AG20443 (cell line): ENCODE results near the gene ZNF384.

Source experiments
- DNase-seq: peaks from one replicate; pipeline ENCODE4 v3.0.0; 2012; ENCODE audit warnings: low spot score, mixed read lengths

Gene ZNF384

DNA sequence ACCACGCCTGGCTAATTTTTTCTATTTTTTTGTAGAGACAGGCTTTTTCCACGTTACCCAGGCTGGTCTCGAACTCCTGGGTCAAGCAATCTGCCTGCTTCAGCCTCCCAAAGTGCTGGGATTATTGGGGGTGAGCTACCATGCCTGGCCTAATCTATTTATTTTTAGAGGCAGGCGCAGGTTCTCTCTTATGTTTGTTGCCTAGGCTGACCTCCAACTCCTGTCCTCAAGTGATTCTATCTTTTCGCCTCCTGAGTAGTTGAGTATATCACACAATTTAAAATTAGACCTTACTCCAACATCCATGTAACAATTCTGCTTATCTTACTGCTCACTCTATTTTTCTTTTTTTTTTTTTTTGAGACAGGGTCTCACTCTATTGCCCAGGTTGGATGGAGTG is 35.2 kb downstream of the ZNF384 start:
- no peak for DNase-seq

DNA sequence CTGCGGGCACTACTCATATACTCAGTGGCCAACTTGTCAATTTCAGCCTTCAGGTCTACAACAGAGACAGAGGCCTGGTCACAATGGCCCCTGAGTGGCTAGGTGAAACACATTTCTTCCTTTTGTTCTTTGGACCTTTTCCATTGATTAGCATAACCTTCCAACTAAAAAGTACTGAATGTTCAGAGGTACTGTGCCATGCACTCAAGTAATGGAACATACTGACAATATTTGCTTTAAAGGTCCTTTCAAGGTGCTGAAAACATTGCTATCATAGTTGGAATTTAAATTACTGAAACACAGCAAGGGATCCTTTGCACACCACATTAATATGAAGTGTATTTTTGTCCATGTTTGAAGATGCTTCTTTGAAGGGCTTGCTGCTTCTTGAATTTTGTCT is 35.8 kb downstream of the ZNF384 start:
- no peak for DNase-seq

DNA sequence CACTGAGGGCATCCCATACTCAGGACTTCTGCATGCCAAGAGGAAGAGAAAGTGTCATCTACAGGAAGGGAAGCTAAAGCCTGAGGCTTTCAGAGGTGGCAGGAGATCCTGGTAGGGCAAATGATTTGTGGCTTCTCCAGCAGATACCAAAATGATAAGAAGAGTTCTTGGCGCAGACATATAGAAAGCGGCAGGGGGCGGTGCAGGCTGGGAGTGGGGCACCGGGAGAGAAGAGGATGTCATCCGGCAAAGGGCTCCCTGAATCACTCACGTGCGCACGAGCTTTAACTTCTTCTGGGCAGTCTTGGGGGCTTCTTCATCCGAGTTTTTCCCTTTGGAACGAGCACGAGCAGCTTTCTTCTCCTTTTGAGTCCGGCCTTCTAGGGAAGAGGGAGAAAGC is 36.8 kb downstream of the ZNF384 start:
- DNase-seq: no peak

DNA sequence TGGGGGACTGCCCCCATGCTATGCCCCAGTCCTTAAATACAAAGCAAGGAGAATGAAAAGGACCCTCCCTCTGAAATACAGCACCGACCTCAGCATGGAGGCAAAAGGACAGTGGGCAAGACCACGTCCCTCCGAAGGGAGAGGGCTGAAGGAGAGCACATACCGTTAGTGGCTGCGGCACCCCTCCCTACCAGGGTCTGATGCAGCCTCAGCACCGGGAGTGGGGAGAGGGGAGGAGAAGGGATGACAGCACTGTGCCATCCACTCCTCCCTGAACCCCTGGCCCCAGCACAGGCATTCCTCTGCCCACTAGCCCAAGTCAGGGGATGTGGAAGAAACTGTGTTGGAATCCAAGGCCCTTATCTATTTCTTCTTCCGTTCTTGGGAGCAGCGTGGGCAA is 38.3 kb downstream of the ZNF384 start:
- no peak for DNase-seq

DNA sequence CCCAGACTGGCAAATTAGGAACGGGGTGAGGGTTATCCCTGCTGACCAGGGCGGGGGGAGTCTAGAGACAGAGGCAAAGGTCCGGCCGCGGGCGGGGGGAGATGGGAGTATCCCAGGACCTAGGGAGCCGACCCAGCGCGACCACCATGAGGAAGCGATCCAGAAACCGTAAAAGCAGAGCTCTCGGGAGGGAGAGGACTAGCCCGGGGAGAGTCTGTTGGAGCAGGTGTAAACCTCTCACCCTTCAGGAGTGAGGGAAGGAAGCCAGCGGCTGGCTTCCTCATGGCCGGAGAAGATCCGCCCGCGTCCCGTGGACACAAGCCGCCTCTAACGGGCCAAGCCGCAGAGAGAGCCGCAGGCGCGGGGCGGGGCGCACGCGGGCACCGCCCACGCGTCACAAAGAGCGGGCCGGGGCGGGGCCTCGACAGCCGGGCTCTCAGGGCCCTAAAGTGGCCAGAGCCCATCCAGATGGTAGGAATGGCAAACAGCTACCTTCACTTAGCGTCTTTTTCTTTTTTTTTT is 42.0 kb downstream of the ZNF384 start, which contains the start of gene ACRBP:
TSS of gene ACRBP (minus strand) at position 350 of the 522 bp plus-strand sequence. CDS start at position 284, 66 bp downstream.
- DNase-seq: peak; percentile 91

DNA sequence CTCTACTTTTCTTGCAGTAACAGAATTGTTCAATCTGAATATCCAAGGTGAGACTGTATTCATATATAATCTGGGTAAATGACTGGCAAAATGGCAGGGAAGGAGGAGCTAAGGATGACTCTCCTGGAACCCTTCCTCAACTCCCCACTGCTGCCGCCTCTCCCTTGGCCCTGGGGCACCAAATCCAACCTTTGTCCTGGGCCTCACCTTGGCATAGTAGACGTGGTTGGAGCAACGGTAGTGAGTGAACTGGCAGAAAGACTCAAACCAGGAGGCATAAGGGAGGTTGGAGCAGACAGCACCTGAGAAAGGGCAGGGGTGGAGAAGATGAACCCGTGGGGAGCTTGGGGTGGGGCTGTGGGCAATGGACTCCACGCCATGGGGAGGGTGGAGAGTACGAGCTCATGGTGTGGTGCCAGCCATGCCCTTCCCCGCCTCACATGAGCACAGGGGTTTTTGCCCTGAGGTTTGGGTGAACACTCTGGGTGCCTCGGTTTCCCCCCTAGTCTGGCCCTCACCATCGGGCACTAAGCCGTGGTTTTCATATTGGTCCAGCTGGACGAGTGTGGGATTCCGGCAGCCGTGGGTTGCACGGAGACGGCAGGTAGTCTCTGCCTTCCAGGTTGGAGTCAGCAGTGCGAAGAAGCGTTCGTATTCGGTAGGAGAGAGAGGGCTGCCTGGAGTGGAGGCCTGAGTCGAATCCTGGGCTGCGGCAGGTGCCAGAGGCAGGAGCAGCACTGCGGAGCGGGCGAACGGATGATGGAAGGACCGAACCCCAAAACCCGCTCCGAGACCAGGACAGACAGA is 42.7 kb downstream of the ZNF384 start:
- DNase-seq: no peak

DNA sequence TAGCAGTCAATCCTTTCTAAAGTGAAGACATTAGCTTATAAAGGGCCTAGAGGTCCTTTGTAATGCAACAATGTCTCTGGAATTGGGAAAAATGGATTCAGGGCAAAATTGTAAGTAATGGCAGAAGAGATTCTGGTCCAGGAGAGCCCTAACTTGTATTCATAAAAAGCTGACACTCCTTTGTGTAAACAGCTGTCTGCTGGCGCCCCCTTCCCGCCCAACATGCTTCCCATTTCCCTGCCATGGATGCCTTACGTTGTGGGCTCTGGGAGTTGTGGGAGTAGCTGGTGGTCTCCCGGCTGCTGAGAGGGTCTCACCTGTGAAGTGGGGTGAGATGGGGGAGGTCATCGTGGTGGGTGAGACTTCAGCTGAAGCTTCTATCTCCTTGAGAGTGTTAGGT is 44.3 kb downstream of the ZNF384 start:
- no peak for DNase-seq

DNA sequence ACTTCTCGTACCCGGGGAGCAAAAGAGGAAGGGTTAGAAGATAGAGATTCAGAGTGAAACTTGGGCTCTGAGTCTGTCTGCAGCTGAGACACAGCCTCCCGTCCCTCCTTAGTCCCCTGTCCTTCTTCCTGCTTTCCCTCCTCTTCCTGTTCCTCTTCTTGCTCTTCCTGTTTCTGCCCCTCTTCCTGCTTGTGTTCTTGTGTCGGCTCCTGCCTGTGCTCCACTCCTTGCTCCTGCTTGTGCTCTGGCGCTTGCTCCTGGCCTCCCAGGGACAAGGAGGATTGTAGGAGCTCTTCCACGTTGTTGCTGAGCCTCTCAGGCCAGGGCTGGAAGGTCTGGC is 44.9 kb downstream of the ZNF384 start:
- no peak for DNase-seq

DNA sequence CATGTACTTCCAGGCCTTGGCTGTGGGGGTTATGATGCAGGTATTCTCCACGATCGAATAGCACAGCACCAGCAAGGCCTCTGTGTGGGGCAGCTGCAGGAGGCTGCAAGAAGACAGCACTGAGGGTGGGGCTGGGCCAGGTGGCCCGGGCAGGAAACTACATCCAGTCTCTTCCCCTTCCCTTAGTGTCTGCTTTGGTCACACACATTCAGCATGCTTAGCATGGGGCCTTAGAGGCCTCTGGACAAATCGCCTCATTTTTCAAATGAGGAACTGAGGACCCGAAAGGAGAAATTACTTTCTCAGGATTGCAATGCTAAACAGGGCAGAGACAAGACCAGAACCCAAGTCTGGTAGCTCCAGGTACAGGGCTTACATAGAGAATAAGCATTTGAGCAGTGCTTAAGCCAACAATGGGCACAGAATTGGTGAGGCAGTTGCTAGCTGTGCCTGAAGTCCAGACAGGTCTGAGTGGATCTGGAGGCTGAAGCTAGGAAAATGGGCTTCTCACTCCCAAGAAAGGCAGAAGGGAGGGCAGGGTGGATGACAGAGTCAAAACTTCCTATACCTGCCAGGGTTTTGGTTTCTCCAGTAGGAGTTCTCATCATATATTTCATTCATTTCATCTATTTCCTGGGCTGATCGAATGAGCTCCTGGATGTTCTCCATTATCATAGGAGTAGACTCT is 45.5 kb downstream of the ZNF384 start:
- no peak for DNase-seq

DNA sequence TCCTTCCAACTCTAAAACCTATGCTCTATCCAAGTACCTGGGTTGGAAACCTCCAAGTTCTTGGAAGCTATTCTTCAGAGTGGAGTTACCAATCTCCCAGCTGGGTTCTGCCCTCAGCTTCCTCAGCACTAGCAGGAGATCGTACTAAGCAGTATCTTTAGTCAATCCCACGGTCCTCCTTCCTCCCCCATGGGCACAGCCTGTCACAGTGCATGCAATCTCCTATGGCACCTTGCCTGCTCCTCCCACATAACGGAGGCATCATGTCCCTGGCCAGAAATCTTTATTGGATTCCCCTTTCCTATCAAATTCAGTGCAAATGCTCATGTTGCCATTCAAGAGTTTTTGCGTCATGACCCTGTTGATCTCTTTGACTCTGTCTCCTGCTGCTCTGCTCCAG is 48.0 kb downstream of the ZNF384 start:
- DNase-seq: no peak

DNA sequence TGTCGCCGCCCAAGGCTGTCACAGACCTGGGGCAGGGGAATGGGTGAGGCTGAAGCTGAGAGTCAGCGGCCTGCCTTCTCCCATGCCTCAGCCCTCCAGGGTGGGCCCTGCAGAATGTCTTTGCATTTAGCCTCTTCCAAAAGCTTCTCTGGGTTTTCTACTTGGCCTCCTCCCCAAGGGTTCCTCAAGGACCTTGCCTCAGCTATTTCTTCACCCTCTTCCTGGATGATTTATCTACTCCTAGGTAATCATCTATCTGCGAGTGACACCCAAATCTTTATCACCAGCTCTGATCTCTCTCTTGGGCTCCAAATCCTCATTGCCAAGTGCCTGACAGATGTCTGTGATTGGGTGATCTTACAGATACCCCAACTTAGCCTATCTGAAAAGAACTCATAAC is 48.7 kb downstream of the ZNF384 start:
- DNase-seq: no peak

DNA sequence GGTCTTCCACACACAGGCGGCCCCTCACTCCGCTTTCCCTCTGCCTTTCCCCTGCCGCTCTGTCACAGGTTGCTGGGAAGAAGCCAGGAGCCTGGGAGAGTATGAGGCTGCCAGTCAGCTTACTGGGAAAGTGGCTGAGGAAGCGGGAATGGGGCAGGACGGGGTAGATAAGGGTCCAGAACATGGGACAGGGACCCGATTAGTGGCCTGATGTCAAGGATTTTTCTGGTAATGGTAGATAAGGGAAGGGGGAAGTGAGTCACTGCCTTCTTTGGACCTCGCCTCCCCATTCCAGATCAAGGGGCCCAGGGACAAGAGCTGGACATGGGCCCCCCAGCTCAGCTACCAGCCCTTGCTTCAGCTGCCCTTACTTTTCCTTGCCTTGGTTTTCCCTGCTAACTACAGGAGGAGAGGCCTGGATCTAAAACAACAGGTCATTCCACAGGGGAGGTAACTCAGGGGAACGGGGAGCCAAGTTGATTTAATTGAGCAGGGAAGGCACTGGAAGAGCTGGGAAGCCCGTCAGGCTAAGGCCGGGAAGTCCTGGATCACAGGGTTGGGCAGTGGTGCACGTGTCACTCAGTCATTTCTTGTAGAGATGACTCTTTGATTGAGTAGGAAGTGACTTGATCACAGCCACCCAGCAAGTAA is 49.9 kb downstream of the ZNF384 start:
- DNase-seq: no peak

DNA sequence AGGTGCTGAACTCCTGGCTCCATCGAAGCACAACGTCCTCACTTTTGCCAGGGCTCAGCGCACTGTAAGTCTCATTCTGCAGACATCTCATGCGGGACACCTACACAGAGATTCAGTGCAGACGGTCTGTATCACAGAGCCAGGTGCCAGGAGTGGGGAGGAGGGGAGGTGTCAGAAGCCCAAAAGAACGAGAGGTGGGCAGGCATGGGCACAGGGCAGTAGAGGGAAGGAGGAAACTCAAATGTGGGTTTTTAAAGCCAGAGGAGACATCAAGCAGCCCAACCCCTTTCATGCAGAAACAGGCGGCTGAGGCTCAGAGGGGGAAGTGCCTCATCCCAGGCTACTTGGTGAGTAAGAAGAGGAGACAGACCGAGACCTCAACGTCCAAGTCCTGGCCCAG is 50.9 kb downstream of the ZNF384 start:
- no peak for DNase-seq

DNA sequence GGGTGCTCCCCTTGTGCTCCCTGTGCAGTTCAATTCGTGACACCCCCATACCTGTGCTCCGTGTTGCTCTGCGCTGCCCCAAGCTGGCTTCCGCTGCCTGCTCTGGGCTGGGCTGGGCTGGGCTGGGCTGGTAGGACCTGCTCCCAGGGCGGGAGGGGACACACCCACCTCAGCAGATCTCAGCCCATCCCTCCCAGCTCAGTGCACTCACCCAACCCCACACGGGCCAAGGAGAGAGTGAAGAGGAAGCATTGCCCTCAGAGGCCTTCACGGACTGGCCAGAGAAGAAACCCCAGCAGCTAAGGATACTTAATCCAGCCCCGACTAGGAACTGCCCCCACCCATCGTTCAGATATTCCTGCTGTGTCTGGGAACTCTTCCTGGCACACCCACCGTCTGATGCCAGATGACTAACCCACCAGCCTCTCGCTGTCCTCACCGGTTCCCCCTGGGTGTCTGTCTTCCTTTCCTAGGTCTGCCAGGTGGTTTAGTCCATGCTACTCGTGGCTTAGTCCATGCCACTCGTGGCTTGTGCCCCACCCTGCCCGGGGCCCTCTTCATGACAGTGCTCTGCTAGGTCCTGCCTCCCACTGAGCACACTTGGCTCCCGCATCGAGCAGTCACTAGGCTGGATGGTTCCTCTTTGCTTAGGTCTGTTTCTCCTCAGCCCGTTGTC is 53.2 kb downstream of the ZNF384 start, which contains the start of gene LPAR5:
TSS of gene LPAR5 (minus strand) at position 104 of the 676 bp plus-strand sequence. CDS start 14,711 bp downstream, outside the sequence.
- DNase-seq: peak; percentile 74

DNA sequence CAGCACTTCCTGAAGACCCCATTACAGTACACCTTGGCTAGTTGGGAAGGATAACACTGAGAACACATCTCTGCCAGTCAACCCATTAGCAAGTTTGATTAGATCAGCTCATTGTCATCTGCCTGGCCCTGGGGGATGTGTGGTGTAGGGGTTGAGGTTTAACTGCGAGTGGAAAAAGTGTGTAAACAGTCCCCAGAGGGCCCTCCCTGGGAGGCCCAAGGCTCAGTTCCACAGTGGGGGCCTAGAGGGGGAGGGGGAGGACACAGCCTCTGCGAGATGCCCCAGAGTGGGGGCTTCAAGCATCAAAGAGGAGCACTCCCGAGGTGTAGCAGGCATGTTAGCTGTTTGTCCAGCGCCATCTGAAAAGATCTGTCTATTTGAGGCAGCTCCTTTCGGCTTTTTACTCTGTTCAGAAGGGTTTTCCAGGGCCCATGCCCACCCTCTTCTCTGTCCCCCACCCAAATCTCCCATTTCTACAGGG is 53.8 kb downstream of the ZNF384 start:
- no peak for DNase-seq

DNA sequence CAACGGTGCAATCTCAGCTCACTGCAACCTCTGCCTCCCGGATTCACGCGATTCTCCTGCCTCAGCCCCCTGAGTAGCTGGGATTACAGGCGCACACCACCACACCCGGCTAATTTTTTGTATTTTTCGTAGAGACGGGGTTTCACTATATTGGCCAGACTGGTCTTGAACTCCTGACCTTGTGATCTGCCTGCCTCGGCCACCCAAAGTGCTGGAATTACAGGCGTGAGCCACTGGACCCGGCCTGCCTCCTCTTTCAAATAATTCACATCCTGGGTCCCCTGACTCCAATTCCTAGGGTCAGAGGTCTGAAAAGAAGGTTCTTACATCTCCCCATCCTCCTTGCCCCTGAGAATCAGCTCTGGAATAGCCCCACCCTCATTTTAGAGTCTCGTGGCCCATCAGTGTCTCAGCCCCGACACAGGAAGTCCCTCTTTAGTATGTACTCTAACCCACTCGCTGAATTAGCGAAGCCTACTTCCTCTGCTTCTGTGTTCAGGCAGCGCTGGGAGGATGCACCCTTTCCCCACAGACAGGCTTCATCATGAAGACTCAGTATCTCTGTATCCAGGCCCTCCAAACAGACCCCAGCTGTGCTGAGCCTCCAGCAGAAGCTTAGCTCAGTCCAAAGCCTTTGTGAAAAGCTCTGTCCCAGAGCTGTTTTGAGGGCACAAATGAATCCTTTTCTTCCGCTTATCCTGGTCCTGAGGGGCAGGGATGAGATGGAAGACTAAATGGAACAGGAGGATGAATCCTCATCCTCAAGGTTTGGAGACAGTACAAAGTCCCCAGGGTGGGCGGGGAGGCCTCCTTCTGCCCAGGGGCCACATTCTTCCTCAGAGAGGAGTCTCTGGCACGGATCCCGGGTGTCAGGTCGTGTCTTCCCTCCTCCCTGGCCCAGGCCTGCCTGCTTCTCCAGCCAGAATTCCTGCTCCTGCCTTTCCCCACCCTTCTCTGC is 56.9 kb downstream of the ZNF384 start:
- no peak for DNase-seq

DNA sequence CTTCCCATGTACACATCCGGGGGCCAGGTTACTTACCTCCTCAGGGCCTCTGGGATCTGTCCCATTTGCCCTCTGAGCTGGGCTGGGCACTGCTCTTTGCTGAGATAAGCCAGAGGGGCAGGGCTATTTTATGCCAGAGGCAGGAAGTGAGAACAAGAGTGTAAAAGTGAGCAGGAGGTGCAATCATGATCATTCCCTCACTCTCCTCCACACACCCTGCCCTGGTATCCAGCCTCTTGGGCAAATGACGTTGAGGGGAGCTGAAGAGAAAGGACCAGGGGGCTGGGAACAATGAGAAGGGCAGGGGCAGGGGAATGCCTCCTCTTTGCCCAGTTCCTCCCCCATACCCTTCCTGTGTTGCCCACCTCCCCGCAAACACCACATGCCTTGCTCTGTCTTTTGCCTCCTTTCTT is 57.6 kb downstream of the ZNF384 start:
- no peak for DNase-seq

DNA sequence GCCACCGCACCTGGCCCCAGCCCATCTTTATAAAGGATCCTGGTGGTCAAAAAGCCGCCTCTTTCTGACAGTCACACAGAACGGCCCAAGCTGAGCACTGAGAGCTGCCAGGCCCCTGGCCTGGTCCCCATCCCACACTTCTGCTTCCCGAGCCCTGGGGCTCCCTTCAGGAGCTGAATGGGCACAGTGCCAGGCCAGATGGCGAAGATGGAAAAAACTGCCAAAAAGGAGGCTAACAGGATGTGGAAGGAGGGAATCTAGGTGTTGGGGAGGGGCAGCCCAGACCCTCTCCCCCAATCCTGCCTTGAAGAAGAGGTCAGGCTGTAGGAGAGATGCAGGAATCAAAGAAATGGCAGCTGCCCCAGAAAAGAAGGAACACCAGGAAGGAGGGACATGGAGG is 58.4 kb downstream of the ZNF384 start:
- DNase-seq: no peak

DNA sequence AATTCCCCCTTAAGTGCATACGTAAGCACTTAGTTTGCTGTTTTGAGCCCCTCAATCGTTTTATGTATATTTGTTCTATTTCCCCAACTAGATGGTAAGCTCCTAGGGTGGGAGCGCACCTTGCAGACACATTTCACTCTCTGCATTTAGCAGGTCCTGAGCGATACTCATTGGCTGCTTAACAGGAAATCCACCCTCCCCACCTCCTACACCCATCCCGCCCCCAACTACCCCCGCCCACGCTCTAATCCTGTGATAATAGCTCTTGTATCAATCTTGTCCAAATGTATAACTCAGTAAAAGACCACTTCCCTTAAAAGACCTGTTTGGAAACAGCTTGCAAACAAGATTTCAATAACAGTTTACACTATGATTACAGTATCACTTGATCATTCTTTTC is 61.6 kb downstream of the ZNF384 start:
- DNase-seq: no peak

DNA sequence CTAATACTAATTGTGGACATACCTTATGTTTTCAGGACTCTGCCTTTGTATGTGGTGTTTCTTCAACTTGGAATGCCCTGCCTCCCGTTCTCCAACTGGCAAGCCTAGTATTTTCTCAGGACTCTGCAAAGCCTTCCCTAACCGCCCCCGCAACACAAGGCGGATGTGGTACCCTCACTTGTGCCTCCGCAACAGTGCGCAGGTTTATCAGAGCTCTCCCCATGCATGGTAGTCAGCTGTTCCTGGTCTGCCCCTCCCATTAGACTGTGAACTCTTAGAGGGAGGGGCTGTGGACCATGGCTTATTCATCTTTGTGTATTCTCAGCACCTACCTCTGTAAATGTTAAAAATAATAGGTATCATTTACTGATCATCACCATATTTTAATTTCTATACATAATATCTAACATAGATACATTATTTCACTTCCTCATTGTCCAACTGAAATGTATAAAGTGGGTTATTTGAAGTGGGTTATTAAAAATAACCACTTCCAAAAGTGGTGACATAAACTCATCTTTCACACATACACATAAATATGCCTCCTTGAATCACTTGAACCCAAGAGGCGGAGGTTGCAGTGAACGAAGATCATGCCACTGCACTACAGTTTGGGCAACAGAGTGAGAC is 62.4 kb downstream of the ZNF384 start:
- DNase-seq: no peak
